Activated naive CD4-positive, alpha-beta T cell treated with anti-CD3 and anti-CD28 coated beads, Interleukin-2, amount 50 U/mL, for 72 hours (primary cell): Measurements from ENCODE around the gene VILL. TPM values are rescaled to one million over a fixed set of nuclear protein-coding genes. Genes with fewer than 3 reads are reported as not detected.
A peak's percentile ranks its signal among the peaks of the same experiment; 100 is the strongest.
"Not testable (repeated sequence)": the region's sequence is repeated elsewhere in the genome, so short reads cannot be mapped to it uniquely, and the experiment has no call there.

Experiments used
- ATAC-seq, 2 donors: fragments of 150-1000 bp; cut with Tn5 transposase; 2 replicates each; pipeline ENCODE4 v1.10.0; 2021; ENCODE audit warnings: mild to moderate bottlenecking in 2 of 2, moderate library complexity in 2 of 2
- DNase-seq, 2 donors: peaks; one replicate each; pipeline ENCODE4 v3.0.0; 2021 to 2022; ENCODE audit warnings: low spot score in 2 of 2
- H3K27ac Mint-ChIP-seq, 2 donors: one replicate each; pipeline ENCODE4 v1.8.0; 2022; ENCODE audit warnings: mild to moderate bottlenecking in 2 of 2, mixed read lengths in 2 of 2
- H3K36me3 Mint-ChIP-seq, 2 donors: one replicate each; pipeline ENCODE4 v1.8.0; 2022; ENCODE audit warnings: mixed read lengths in 2 of 2
- H3K9me3 Mint-ChIP-seq, 2 donors: one replicate each; pipeline ENCODE4 v1.8.0; 2022; ENCODE audit warnings: mixed read lengths in 2 of 2
- total RNA-seq, 2 donors: library from RNA; stranded (reverse); gene quantifications; one replicate each; pipeline ENCODE4 v1.2.3, GENCODE V29; 2022

Gene VILL
- total RNA-seq, 2 donors from 2014 or later: 13.2 to 13.8 TPM

- Mint-ChIP-seq H3K27ac (no peak overlapping the region), H3K9me3 (no peaks in the 10 kb centered on the region), H3K36me3 (peaks cover 0 to 5% of the 10 kb centered on the region in 2 donors)
- ATAC-seq: no peak
- no peak for DNase-seq
Measured at GRCh38 chr3:38046821-38047220, 56.2 kb downstream of the VILL start.

DNA sequence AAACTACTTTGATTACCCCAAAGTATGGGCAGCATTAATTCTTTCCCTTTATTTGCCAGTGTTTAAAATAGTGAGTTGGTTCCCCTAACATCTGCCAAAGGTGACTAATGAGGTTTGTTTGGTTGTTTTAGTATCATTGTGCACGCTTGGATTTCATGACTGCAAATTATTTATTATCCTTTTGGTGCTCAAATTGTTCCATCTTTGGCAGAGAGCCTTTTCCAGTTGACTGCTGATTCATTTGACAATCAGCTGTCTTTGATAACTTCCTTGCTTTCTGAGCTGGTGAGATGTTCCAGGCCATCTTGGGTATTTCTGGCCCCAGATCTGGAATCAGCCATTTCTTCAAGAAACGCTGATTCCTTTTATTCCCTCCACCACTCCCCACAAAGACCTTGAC, 57.3 kb downstream of the VILL start:
- H3K36me3 Mint-ChIP-seq: peaks cover 0 to 5% of the 10 kb centered on the region in 2 donors
- DNase-seq (no peak), ATAC-seq (no peak)
- H3K9me3 Mint-ChIP-seq: no peaks in the 10 kb centered on the region
- H3K27ac Mint-ChIP-seq: no peak overlapping the region

DNA sequence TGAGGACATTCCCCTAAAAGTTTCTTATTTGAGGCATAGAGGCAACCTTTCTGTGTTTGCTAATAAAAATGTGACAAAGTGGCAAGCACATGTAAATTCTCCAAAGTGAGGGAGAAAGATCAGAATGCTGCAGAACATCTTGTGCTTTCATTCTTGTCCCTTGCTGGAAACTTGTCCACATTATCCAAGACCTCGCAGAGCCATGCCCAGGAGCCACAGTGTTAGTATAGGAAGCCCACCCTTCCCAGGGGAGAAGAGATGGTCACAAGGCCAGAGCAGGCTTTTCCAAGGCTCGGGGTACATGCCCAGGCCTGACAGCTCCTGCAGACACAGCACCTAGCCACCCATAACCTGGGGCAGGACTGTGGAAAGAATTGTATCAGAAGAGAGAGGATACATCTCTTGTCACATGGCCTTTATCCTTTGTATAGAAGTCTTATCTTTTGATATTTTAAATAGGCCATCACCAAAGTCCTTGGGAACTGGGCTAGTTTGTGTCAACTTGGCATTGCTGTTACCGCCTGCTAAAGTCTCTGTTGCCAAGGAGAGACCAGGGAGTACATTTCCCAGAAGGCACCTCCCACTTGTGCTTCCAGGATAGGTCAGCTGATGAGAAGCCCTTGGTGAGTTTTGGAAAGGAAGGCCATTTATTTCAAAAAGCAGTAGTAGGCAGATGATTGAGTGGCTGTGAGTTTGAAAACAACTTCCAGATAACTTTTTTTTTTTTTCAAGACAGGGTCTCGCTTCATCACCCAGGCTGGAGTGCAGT, 59.0 kb downstream of the VILL start:
- peaks cover 0 to 5% of the 10 kb centered on the region in 2 donors for H3K36me3 Mint-ChIP-seq
- H3K27ac Mint-ChIP-seq: no peak overlapping the region
- ATAC-seq: no peak

DNA sequence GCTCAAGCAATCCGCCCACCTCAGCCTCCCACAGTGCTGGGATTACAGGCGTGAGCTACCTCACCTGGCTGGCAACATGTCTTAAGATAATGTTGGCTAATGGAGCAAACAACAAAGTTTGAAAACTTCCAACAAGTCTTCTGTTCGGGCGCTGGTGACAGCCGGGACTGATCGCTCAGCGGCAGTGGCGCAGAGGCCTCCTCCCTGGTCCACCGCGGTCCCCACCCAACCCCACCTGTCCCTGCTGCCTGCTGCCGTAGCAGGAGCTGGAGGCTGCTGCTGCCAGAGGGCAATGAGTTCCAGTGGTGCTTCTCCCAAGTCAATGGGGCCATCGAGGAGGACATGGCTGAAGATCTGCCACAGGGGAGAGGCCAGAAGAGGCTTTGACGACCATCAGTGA, 60.5 kb downstream of the VILL start:
- ATAC-seq: no peak
- H3K27ac Mint-ChIP-seq: peak overlapping the region in 1 of 2 donors; percentile 30
- DNase-seq: no peak
- peaks cover 0 to 5% of the 10 kb centered on the region in 2 donors for H3K36me3 Mint-ChIP-seq
- no peaks in the 10 kb centered on the region for H3K9me3 Mint-ChIP-seq

More for the DNA sequence above, 59.0 kb downstream of the VILL start:
- DNase-seq: no peak
- no peaks in the 10 kb centered on the region for H3K9me3 Mint-ChIP-seq

DNA sequence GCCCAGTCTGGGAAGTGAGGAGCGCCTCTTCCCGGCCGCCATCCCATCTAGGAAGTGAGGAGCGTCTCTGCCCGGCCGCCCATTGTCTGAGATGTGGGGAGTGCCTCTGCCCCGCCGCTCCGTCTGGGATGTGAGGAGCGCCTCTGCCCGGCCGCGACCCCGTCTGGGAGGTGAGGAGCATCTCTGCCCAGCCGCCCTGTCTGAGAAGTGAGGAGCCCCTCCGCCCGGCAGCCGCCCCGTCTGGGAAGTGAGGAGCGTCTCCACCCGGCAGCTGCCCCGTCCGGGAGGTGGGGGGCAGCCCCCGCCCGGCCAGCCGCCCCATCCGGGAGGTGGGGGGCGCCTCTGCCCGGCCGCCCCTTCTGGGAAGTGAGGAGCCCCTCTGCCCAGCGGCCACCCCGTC, 62.7 kb downstream of the VILL start:
- not testable (repeated sequence) for DNase-seq, H3K36me3 Mint-ChIP-seq, H3K9me3 Mint-ChIP-seq, H3K27ac Mint-ChIP-seq, ATAC-seq

GRCh38 chr3:38053813-38054498, 63.4 kb downstream of the VILL start:
- not testable (repeated sequence) for ATAC-seq, DNase-seq, H3K9me3 Mint-ChIP-seq, H3K36me3 Mint-ChIP-seq
- H3K27ac Mint-ChIP-seq: peak overlapping the region in 1 of 2 donors; percentile 44

- DNase-seq: no peak
- H3K36me3 Mint-ChIP-seq: peaks cover 0 to 5% of the 10 kb centered on the region in 2 donors
- peak; percentile 49 to 84 for ATAC-seq
Measured at GRCh38 chr3:38054499-38055001, 64.0 kb downstream of the VILL start.

More at GRCh38 chr3:38054499-38055001, 64.0 kb downstream of the VILL start:
- Mint-ChIP-seq H3K27ac (peak overlapping the region in 1 of 2 donors; percentile 11), H3K9me3 (no peaks in the 10 kb centered on the region)

Other genes starting within 250 kb of the VILL start
- gene CTDSPL, start 128.9 kb upstream of the VILL start, total RNA-seq: 1 to 10 TPM; 2.1 to 7.0 TPM
- 10 to 100 TPM; 10.0 to 18.5 TPM for gene PLCD1, start 38.9 kb downstream of the VILL start, total RNA-seq
- gene DLEC1, start 48.4 kb downstream of the VILL start, total RNA-seq: 1 to 10 TPM in 1 of 2 donors, under 1 TPM in 1; 0.18 to 1.9 TPM
- 10 to 100 TPM; 73.9 to 83.9 TPM for gene ACAA1, start 146.3 kb downstream of the VILL start, total RNA-seq
- gene MYD88, start 147.9 kb downstream of the VILL start, total RNA-seq: 10 to 100 TPM; 23.5 to 41.2 TPM
- 10 to 100 TPM; 46.8 to 58.3 TPM for gene OXSR1, start 174.8 kb downstream of the VILL start, total RNA-seq